GM19467 (cell line): ENCODE measurements around the gene KTN1.

ENCODE experiments used
- ATAC-seq: cut with Tn5 transposase; IDR thresholded peaks from one replicate; pipeline ENCODE4 v1.9.1; 2021; ENCODE audit warnings: mild to moderate bottlenecking, moderate library complexity; ENCODE audit not compliant: unreplicated experiment

The KTN1 gene

DNA sequence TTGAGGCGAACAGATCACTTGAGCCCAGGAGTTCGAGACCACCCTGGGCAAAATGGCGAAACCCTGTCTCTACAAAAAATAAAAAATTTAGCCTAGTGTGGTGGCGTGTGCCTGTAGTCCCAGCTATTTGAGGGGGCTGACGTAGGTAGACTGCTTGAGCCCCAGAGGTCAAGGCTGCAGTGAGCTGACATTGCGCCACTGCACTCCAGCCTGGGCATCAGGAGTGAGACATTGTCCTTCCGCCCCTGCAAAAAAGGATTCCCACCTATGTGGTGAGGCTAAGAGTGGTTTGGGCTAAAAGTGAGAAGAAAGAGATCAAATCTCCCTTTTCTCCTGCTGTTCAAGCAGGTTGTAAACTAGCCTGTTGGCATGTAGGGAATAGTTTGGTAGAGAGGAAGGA, 5.0 kb upstream of the KTN1 start:
- ATAC-seq, result no peak

DNA sequence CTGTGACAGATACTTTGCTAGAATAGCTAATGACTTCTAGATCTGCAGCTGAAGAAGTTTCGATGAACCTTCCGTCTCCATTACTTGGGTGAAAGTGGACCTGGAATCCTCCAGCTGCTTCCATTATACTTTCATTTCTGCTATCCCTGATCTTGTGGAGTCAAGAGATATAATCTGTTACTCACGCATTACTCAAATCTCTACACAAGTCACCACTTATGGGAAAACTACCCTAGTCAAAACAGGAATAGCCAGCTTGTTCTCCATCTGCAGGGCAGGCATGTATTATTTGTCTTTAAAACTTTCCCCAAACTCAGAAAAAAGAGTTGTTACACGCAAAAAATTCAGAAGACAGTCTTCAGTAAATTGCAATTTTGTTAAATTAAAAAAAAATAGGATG, 2.8 kb upstream of the KTN1 start:
- ATAC-seq, result no peak

DNA sequence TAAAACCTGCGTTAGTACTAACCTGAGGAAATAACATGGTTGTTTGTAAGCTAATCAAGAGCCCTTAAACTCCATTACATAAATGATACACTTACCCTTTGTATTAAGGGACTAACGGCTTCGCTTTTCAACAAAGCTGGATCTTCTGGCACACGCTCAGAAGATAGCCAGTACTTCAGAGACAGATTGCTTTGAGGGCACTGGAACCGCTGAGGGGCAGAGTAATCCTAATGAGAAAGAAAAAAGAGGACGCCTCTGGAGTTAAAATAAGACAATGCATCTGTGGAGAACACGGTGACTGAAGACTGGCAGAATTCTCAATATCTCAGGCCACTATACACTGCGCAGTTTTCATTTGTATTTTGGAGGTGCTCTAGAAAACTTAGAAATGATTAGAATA, 1.5 kb upstream of the KTN1 start:
- ATAC-seq, result no peak

DNA sequence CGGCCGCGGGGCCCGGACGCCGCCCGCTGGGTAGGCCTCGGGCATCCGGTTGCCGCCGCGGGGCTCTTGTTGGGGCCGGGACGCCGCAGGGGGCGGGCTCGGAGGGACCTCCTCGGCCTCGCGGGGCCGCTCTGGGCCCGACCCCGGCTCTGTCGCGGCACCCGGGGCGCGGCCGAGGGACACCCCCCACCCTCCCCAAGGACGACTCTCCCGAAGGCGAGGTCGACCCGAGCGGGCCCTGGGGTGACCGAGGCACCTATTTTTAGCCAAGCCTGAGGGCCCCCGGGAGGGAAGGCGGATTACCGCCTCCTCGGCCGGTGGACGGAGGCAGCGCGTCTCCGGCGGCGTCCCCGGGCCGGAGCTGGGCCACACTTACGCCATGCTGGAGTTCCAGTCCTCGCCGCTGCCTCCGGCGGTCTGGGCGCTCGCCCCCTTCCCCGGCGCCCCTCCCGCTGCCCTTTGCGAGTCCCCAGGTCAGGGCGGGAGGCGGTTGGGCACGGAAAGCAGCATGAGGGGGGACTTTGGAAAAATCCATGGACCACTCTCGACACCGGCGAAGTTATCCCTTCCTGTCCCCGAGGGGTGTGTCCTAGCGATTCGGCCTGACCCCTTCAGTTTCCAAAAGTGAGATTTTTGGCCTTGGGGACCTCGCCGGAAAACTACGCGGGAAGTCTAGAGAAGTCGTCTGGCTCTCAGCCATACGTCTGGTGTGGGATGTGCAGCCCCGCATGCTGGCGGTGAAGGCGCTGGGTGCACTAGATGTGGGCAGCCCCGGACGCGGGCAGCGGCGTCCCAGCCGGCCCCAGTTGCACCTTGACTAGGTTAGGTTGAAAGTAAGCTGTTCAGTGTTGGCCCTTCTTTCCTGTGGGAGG, 699 bp downstream of the KTN1 start:
- peak; percentile 44 for ATAC-seq

DNA sequence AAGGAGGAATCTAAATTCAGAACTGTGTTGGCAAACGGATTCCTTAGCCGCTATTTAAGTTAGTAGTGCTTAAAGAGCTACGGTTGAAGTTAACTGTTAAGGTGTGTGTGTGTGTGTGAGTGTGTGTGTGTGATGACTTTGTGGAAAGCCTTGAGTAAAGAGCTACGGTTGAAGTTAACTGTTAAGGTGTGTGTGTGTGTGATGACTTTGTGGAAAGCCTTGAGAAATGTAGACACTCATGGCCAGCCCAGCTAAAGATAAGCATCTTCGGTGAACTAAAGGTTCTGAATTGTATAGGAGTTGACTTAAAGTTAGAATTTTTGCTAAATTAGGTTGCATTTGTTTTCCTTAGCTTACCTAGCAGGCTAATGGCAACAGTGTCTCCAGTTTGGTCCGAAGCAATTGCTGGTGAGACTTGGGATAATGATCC, 1.4 kb downstream of the KTN1 start:
- ATAC-seq, result no peak

DNA sequence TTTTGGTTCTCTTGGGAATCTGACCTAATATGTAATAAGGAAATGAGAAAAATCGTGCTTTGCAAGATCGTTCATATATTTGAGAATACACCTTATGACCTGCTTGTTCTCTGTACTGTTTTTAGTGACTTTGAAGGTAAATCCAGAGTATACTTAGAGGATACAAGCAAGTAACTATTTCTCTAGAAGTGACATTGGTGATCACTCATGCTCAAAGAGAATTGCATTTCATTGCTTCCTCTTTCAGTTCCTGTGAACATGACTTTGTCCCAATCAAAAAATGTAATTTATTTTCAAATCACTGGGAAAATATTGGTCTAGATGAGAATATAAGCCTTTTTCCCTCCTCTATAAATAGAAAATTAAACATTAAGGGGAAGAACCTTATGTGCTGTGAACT, 2.7 kb downstream of the KTN1 start:
- no peak for ATAC-seq

DNA sequence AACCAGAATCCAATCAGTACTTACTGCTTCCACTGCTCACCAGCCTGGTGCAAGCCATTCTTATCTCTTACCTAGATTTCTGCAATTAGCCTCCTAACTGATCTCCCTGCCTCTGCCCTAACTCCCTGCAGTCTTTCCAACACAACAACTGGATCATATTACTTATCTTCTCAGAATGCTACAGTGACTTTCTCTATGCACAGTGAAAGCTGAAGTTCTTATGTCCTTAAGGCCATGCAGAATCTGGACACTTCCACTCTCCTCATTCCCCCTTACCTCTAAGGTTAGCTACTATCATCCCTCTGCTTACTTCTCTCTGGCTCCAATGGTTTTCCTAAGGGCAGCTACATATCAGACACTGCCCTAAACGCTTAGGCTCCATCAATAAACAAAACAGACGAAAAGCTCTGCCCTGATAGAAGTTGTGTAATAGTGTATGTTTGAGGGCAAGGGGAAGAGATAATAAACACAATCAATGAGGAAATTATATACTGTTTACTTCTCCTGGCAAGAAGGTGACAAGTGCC, 4.0 kb downstream of the KTN1 start:
- ATAC-seq, result no peak

DNA sequence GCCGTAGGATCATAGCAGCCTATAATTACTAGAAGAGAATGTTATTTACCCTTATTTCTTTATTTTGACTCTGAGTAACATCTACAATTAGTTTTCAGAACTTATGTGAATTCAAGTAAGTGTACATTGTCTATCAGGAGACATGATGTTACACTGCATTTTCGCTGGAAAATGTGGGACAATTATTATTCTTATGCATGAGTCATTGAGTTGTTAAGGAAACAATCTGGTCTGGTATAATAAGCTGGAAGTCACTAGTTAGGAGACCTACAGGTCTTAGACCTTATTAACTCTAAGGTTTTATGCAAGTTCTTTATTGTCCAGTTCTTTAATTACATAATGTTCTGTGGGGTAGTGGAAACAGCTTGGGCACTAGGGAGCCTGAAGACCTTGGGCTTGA, 5.8 kb downstream of the KTN1 start:
- ATAC-seq, result no peak

DNA sequence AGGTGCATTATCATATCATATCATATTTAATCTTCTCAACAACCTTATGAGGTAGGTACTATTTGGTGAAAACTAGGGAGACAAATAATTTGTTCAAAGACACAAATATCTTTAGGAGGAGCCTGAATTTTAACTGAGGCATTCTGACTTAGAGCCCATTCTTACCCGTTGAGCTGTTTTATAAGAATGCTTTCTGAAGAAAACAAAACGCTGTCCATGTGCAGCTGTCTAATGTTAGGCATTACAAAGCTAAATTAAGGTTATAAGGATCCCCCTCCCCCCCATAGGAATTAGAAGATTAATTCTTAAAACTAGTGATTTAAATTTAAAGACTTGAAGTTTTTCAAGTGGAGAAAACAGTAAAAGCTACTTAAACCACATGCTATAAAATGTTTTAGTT, 6.4 kb downstream of the KTN1 start:
- no peak for ATAC-seq

DNA sequence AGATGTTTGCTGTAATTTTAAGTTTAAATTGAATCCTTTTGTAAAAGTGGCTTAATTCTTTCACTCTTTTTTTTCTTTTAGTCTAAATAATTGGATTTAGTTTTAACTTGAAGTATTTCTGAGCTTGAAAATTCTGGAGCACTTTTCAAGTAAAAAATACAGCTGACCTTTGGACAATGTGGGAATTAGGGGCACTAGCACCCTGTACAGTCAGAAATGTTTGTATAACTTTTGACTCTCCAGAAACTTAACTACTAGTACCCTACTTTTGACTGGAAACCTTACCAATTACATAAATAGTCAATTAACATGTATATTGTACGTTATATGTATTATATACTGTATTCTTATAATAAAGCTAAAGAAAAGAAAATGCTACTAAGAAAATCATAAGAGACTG, 7.8 kb downstream of the KTN1 start:
- no peak for ATAC-seq

DNA sequence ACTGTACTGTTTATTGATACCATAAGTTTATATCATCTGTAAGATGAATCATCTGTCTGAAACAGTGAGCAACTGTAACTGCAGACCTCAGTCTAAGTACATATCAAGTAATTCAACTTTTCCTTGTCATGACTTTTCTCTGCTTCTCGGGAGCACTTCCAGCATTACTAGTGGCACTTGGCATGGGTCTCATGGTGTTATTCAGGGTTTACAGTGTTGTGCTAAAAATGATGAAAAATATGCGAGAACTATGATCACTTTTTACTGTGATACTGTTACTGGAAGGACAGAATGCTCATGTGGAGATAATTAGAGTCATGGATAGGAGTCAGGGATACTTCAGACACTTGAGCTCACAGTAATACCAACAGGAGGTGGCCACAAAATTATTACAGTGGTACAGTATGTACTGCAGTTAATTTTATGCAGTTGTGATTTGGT, 8.3 kb downstream of the KTN1 start:
- ATAC-seq, result no peak

DNA sequence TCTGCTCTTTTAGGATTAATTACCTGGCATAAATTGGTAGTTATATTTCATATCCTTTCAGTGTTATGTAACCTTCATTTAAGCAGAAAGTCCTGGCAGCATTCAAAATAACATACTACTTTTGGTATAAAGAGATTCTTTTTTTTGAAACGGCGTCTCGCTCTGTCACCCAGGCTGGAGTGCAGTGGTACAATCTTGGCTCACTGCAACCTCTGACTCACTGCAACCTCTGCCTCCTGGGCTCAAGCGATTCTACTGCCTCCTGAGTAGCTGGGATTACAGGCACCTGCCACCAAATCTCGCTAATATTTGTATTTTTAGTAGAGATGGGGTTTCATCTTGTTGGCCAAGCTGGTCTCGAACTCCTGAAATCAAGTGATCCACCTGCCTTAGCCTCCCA, 9.2 kb downstream of the KTN1 start:
- no peak for ATAC-seq

DNA sequence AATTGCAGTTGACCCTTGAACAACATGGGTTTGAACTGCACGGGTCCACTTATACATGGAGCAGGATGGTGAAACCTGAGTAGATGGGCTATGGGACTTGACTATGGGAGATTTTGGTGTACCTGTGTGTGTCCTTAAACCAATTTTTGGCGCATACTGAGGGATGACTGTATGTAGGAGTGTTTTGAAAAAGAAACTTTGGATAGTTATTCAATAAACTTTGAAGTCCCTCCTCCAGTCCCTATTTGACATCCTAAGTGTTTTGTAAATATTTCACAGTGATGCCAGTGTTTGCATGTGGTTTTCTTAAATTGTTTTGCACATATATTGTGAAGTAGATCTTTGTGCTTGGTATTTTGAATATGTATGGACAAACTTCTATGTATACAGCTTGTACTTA, 12.4 kb downstream of the KTN1 start:
- ATAC-seq, result no peak

DNA sequence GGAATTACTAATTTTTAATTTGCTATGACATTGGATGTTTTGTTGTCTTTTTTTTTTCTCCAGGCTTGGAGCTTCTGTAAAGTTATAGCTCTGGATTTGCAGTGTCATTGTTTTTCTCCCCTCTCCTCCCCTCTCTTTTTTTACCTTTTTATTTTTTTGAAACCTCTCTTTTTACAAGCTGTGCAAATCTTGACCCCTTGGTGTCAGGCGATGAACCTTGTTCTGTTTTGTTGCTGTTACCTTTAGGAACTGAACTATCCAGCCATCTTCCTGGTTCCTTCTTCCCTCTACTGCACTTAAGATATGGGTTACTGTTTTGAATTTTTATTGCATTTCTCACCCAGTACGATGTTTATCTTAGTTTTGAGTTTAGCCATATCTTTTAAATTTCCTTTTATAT, 13.7 kb downstream of the KTN1 start:
- no peak for ATAC-seq

DNA sequence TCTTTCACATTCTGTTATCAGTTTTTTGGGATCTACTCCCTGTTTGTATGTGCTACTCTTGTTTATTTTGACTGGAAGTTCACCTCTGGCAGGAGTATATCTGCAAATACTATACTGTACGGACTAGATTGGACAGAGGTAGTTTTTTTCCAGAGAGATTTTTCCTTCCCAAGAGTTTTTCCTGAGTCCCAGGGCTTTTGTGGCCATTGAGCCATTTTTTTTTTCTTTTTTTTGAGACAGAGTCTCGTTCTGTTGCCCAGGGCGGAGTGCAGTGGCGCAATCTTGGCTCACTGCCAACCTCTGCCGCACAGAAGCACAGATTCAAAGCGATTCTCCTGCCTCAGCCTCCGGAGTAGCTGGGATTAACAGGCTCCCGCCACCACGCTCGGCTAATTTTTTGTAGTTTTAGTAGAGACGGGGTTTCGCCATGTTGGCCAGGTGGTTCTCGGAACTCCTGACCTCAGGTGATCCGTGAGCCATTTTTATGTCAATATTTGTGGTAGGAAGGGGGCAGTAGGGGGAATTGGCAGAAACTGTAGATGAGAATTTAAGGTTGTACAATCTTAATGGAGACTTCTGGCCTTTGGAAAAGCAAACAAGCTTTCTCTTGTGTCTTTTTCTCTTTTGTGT, 19.4 kb downstream of the KTN1 start:
- ATAC-seq, result no peak

DNA sequence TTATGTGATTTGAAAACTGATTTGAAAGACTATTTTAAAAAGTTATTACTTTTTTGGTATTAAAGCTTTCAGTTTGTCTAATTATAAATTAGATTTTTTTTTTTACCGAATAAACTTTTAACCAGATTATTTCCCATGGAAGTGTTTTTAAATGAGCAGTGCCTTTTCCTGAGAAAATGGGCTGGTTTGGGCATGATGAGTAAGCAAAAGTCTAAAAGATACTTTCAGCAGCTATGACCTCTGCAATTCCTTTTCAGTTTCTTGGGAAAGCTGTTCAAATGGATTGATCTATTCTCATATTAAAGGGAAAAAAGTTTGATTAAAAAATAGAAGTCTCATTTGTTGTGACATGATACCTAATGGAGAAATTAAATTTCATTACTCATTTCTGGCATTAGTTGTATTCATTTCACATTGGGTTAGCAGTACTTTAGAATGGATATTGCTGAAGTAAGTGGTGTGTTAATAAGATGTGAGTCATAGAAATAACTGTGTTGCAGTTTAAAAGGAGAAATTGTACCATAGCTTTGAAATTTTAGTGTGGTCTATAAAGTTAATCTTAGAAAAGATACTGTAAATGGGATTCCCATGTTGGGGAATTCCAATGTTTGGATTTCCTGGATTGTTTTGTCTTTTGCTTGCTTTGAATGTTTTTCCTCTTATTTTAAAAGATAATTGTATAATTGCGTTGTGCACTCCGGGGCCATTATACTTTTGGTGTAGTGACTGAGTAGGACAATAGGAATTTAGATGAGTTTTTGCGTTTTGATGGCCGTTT, 21.0 kb downstream of the KTN1 start:
- ATAC-seq, result no peak

DNA sequence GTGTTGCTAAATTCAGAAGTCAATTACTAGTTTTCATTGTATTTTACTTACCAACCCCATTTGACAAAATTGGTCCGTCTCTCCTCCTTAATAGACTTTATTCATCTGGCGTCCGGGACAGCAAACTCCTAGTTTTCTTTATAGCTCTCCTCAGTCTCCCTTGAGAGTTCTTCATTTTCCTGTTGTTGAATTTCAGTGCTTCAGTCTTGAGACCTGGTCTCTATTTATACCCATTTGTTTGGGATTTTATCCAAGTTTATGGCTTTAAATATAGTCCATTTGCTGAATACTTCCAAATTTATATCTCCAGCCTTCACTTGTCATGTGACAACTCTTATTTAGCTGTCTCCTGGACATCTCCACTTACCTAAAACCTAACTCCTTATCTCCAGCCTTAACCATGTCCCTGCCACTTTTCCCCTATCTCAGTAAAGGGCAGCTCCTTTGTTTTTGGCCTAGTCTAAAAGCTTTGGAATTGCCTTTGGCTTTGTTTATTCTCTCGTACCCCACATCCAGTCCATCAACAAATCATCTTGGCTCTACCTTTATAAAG, 23.5 kb downstream of the KTN1 start:
- ATAC-seq, result no peak

DNA sequence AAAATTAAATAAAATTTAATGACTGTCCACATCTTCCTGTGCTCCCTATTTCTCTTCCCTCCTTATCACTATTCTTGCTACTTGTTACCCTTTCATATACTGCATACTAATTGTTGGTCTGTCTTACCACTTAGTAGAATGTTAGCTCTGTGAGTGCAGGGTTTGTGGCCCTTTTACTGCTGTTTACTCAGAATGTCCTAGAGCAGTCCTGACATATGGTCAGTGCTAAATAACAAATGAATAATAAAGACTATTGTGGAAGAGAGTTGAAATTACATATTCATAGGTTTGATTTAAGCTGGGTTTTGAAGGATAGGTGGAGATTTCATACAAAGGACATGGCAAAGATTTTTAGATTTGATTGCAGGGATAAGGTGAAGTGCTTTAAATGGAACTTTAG, 24.5 kb downstream of the KTN1 start:
- no peak for ATAC-seq

DNA sequence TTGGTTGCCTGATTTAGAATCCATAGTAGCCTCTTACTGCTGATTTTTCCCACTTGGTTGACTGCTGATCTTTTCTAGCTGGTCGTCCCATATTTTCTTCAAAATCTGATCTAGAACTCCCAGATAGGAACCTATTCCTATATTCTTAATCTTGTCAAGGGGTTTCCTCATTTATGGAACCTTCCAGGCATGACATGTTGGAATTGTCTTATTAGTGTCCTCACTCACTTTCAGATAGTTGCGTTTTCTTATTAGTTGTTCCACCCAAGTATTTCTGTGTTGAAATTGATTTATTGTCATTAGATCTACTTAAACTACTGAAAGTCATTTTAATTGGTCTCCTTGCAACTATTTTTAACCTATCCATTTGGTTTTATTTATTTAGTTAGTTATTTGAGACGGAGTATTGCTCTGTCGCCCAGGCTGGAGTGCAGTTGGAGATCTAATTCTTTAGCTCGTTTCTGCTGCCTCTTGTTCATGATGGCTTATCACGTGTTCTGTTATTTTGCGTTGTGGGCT, 25.0 kb downstream of the KTN1 start:
- no peak for ATAC-seq

DNA sequence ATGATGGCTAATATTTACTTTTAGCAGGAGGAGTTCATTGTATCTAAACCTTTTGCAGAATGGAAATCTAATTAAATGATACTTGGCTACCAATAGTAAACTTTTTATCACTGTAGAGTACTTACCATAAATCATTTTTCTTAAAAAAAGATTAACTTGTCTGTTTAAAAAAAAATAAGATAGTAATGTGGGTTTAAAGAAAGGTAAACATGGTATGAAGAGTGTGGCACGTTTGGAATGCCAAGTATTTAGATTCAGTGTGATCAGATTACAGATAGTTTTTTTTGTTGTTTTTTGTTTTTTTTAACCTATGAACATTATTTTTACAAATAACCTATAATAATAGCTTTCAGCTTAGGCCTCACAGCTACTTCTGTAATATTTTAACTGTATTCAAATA, 25.8 kb downstream of the KTN1 start:
- ATAC-seq, result no peak

DNA sequence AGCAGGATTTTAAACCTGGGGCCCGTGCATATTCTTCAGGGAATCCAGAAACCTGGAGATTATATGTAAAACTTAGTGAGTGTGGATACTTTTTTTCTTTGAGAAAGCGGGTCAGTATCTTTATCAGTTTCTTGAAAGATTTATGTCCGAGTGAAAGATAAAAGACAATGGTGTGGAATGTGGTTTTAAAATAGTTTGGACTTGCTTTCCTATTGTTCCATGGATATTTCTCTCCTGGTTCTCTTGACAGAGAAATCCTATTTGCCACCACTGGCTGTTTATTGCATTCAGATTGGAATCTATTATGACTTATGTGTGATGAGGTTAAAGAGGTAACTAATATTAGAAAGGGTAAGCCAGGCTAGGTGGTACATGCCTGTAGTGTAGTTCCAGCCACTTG, 27.4 kb downstream of the KTN1 start:
- no peak for ATAC-seq
